NCI-H2227 (cell line): ENCODE measurements around the gene RASIP1.
"Not testable (repeated sequence)": the region's sequence is repeated elsewhere in the genome, so short reads cannot be mapped to it uniquely, and the experiment has no call there.

Source experiments
- DNase-seq: peaks from one replicate; lab custom pipeline; 2025; ENCODE audit not compliant: unreplicated experiment; lab: John Stamatoyannopoulos, UW

Gene RASIP1, protein sequence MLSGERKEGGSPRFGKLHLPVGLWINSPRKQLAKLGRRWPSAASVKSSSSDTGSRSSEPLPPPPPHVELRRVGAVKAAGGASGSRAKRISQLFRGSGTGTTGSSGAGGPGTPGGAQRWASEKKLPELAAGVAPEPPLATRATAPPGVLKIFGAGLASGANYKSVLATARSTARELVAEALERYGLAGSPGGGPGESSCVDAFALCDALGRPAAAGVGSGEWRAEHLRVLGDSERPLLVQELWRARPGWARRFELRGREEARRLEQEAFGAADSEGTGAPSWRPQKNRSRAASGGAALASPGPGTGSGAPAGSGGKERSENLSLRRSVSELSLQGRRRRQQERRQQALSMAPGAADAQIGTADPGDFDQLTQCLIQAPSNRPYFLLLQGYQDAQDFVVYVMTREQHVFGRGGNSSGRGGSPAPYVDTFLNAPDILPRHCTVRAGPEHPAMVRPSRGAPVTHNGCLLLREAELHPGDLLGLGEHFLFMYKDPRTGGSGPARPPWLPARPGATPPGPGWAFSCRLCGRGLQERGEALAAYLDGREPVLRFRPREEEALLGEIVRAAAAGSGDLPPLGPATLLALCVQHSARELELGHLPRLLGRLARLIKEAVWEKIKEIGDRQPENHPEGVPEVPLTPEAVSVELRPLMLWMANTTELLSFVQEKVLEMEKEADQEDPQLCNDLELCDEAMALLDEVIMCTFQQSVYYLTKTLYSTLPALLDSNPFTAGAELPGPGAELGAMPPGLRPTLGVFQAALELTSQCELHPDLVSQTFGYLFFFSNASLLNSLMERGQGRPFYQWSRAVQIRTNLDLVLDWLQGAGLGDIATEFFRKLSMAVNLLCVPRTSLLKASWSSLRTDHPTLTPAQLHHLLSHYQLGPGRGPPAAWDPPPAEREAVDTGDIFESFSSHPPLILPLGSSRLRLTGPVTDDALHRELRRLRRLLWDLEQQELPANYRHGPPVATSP

DNA sequence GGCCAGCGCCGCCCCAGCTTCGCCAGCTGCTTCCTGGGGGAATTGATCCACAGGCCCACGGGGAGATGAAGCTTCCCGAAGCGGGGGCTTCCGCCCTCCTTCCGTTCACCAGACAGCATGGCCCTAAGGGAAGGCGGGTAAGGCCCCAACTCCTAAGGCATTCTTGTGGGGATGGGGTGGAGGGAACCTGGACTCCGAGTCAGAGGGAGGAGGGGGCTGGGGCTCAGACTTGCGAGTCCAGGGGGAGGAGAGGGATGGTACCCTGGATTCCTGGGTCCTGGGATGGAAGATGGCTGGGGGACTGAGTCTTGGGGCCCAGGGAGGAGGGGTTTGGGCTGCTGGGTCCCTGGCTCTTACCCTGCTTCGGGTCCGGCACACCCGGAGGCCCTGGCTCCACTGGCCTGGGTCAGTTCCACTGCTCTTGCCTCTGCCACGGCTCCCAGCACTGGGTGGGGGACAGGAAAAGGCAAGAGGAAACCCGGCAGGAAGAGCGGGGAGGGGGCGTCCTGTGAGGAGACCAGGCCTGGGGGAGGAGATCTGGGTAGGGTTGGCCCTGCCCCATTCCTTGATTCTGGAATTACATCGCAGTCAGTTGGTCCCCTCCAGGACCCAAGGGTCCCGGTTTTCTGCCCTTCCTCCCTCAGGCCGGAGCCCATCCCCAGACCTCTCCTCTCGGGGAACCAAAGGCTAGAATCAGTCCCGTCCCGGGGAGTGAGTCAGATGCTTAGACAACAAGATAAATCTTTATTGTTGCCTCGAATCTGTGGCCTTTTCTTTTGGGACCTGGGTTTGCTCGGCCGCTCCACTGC is at the start of gene RASIP1:
RASIP1 (minus strand) TSS at position 447 of the 809 bp plus-strand sequence; CDS start at position 119, 328 bp downstream.
- peak; percentile 31 for DNase-seq

DNA sequence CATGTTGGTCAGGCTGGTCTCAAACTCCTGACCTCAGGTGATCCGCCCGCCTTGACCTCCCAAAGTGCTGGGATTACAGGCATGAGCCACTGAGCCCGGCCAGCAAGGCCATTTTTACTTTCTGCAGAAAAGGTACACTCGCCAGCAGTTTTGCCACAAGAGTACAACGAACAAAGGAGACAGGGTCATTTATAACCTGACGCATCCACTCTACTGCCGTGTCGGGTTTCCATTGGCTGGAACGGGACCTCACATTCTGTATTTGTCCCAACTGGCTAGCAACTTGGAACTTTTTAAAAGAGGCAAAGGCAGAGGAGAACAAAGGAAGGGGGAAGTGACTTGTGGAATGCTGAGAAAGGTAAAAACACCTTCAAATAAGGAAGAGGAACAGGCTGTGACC is 46.9 kb upstream of the RASIP1 start:
- DNase-seq = not testable (repeated sequence)

DNA sequence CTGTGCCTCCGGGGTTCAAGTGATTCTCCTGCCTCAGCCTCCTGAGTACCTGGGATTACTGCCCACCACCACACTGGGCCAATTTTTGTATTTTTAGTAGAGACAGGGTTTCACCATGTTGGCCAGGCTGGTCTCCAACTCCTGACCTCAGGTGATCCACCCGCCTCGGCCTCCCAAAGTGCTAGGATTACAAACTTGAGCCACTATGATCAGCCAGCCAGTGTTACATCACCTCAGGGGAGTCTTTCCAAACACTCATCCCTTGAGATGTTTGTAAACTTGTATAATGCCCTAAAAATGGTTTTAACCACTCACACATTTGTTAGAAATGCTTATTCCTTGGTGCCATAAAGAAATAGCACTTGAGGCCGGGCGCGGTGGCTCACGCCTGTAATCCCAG is 46.0 kb upstream of the RASIP1 start:
- not testable (repeated sequence) for DNase-seq

DNA sequence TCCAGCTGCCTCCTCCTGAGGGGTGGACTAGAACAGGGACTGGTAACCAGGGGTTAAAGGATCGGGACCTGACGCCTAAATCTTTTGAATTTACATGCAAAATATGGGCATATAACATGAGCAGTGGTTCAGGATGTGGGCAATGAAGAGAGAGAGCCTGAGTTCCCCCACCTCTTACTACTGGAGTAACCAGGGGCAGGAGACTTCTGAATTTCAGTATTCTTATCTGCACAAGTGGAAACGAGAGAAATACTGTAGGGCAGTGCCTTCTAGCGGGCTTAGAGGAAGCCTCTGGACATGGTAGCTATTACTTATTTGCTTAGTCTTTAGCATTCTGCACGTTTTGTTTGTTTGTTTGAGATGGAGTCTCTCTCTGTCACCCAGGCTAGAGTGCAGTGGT is 44.1 kb upstream of the RASIP1 start:
- no peak for DNase-seq

DNA sequence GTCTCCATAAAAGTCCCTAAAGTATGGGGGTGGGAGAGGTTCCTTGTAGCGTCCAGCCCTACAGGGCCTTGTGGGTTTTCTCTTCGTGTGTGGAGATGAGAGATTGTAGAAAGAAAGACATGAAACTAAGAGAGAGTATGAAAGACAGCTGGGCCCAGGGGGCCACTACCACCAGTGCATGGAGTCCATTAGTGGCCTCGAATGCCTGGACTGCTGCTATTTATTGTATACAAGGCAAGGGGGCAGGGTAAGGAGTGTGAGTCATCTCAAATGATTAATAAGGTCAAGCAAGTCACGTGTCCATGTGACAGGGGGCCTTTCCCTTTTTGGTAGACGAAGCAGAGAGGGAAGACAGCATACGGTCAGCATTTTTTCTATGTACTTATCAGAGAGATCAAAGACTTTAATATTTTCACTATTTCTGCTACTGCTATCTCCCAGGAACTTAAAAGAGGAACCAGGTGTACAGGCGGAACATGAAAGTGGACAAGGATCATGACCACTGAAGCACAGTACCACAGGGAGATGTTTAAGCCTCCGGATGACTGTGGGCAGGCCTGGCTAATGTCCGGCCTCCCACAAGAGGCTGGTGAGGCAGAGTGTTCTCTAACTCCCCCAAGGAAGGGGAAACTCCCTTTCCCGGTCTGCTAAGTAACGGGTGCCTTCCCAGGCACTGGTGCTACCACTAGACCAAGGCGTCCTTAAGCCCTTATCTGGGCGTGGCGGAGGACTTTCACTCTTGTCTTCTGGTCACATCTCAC is 40.4 kb upstream of the RASIP1 start:
- DNase-seq = no peak

DNA sequence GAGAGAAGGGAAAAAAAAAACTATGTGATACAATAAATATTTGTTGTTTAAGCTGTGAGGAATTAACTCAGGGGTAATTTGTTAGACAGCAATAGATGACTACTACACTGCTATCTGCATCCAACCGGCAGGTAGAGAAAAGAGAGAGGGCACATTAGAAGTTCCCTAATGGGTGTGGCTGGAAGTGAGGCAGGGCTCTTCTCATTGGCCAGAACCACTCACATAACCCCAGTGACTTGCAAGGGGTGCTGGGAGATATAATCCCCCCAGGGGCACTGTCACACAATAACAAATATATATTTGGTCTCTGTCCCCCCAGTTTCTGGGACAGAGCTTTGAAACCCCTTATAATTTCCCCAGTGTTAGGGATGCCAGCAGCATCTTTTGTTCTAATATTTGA is 39.2 kb upstream of the RASIP1 start:
- DNase-seq = no peak

DNA sequence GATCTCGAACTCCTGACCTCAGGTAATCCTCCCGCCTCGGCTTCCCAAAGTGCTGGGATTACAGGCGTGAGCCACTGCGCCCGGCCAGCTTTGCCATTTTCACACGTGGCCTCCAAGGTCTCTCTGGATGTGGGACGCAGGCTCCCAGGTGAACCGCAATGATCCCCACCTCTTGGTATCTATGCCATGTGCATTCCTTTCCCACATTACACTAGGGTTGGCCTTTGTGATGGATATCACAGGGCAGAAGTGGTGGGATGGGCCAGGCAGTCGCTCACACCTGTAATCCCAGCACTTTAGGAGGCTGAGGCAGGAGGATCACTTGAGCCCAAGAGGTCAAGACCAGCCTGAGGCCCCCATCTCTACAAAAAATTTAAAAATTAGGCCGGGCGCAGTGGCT is 37.3 kb upstream of the RASIP1 start:
- no peak for DNase-seq

DNA sequence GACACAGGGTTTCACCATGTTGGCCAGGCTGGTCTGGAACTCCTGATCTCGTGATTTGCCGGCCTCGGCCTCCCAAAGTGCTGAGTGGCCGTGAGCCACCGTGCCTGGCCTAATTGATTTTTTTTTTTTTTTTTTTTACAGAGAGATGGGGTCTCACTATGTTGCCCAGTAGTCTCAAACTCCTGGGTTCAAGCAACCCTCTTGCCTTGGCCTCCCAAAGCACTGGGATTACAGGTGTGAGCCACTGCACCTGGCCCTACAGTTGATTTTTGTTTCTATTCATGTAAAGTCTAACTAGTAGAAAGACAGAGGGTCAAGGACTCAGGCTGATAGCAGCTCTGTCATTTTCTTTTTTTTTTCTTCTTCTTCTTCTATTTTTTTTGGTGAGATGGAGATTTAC is 36.7 kb upstream of the RASIP1 start:
- DNase-seq = no peak

DNA sequence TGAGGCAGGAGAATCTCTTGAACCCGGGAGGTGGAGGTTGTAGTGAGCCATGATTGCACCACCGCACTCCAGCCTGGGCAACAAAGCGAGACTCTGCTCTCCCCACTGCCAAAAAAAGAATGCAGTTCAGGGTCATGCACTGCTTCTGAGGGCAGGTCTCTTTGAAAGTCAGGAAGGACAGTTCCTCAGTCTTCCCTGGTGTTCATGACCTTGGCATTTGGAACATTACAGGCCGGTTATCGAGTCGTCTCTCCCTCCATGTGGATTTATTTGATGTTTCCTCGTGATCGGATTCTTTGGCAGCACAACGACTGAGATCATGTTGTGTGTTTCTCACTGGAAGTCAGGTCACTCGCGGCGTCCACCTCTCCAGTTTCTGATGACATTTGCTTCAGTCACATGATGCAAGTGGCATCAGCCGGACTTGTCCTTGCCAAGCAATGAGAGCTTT is 32.1 kb upstream of the RASIP1 start:
- no peak for DNase-seq

DNA sequence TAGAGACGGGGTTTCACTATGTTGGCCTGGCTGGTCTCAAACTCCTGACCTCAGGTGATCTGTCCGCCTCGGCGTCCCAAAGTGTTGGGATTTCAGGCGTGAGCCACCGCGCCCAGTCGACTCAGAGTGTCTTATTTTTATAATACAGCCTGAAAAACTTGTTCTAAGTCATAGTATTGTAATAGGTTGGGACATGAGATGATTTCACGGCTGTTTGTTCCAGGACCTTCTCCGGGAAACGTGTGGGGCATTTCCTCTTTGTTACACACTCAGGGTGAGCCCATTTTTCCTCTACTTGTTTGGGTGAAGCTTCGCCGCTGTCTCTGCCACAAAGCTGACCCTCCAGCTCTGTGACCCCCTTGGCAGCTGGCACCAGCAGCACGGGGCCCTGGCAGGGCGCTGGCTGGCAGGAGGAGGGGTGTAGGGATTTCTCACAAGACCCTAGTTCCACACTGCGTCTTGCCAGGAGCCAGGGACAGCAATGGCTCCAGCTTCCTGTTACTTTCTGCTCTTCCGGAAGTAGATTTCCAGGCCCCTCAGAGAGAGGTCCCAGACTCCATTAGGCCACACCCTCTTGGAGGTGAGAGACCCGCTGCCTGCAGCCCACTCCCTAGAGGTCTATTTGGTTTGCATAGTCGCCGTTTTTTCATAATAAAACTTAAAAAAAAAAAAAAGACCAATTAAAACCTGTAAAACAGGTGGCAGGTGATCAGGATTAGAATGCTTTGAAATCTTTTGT is 30.5 kb upstream of the RASIP1 start:
- no peak for DNase-seq

DNA sequence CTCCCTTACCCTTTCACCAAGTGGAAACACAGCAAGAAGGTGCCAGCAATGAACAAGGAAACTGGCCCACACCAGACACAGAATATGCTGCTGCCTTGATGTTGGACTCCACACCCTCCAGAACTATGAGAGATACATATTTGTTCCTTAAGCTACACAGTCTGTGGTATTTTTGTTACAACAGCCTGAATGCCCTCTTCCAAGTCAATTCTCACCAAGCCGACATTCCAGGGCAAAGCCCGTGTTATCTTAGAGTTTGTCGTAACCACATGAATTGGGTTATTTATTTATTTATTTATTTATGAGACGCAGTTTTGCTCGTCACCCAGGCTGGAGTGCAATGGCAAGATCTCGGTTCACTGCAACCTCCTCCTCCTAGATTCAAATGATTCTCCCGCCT is 29.9 kb upstream of the RASIP1 start:
- no peak for DNase-seq

DNA sequence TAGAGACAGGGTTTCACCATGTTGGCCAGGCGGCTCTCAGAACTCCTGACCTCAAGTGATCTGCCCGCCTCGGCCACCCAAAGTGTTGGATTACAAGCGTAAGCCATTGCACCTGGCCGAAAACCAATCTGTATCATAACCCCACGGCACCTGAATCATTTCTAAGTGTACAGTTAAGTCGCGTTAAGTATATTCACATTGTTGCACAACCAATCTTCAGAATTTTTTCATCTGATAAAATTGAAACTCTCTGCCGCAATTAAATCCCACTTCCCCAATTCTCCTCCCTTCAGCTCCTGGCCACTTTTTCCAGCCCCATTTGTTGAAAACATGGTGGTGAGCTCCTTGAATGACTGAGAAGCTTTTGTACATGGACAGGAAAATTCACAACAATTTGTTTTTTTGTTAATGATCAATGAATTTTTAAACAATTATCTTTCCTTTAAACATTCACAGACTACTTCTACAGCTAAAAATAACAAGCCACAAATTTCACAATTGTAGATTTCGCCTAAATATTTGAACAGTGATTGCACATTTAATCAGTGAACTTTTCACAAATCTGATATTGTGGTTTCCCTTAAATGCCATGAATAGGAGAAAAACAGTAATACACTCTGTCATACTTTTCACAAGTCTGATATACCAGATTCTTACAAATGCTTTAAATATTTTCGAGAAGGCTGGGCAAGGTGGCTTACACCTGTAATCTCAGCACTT is 28.7 kb upstream of the RASIP1 start:
- no peak for DNase-seq

DNA sequence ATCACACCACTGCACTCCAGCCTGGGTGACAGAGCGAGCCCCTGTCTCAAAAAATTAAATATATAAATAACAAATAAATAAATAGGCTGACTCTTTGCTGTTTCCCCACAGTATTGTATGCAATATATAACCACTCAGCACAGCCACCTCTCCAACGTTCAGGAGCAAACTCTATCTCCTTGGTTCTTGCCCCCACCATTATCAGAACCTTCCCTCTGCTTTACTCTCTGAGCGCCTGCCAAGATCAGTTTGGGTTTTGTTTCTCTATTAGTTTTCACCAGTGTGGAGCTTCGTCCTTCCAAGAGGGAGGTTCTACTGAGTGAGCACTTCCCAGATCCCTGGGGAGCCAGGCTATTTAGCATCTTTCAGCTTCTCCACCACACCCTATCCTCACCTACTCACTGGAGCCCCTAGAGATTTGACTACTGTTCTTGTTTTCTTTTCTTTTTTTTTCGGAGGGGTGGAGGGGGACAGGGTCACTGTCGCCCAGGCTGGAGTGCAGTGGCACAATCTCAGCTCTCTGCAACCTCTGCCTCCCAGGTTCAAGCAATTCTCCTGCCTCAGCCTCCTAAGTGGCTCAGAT is 27.9 kb upstream of the RASIP1 start:
- not testable (repeated sequence) for DNase-seq

DNA sequence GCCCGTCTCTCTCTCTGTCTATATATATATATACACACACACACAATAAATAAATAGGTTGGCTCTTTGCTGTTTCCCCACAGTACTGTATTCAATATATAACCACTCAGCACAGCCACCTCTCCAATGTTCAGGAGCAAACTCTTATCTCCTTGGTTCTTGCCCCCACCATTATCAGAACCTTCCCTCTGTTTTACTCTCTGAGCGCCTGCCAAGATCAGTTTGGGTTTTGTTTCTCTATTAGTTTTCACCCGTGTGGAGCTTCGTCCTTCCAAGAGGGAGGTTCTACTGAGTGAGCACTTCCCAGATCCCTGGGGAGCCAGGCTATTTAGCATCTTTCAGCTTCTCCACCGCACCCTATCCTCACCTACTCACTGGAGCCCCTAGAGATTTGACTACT is 25.4 kb upstream of the RASIP1 start:
- not testable (repeated sequence) for DNase-seq

DNA sequence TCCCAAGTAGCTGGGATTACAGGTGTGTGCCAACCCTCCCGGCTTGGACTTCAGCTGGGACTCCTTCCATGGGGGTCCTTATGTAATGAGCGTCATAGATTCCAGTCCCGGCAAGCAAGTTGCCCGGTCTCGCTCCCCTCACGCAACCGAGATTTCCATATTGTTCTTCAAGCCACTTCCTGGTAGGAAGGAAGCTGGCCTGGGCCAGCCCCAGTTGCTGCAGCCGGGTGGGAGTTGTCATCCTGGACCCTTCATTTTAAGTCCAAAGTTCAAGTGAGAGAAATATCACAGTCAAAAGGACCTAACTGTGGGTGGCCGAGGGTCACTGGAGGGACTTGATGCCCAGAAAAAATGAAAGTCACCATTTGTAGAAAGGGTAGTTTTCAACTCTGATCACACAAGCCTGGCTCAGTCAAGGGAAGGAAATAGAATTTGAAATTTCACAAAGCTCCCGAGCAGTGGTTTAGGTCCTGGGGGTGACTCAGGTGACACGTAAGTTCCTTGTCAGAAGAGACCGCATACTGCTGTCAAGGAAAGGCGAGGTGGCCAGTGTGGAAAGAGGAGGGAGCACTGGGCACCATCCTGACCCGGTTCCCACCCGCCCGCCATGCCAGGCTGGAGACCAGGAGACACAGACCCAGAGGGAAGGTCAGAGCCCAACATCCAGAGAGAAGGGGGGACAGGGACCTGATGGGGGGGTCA is 20.2 kb upstream of the RASIP1 start:
- DNase-seq = no peak

DNA sequence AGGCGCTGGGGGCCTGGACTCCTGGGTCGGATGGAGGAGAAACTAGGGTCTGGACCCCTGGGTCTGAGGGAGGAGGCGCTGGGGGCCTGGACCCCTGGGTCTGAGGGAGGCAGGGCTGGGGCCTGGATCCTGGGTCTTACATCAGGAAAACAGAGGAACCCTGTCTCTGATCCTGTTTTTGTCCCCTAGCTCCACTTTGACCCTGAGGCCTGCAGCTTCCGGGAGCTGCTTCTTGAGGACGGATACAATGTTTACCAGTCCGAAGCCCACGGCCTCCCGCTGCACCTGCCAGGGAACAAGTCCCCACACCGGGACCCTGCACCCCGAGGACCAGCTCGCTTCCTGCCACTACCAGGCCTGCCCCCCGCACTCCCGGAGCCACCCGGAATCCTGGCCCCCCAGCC is 17.3 kb upstream of the RASIP1 start:
- no peak for DNase-seq

DNA sequence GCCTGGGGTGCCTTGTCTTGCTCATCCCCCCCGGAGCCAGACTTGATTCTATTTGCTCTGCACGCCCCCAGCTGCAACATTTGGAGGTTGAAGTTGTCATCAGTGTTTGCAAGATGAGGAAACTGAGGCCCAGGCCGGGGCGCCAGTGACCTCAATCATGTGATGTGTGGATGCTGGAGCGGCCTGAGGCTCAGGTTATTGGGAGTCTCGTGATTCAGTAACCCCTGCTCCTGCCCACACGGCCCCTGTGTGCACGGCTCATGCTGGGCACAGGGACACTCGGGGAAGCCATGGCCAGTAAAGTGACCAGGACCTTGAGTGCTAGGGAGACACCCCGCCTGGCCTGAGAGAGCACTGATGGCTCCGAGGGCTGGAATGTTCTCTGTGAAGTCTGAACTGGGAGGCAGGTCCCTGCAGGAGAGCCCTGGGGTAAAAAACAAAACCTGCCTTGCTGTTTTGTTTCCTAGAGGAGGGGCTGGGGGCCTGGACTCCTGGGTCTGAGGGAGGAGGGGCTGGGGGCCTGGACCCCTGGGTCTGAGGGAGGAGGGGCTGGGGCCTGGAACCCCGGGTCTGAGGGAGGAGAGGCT is 16.8 kb upstream of the RASIP1 start:
- no peak for DNase-seq

DNA sequence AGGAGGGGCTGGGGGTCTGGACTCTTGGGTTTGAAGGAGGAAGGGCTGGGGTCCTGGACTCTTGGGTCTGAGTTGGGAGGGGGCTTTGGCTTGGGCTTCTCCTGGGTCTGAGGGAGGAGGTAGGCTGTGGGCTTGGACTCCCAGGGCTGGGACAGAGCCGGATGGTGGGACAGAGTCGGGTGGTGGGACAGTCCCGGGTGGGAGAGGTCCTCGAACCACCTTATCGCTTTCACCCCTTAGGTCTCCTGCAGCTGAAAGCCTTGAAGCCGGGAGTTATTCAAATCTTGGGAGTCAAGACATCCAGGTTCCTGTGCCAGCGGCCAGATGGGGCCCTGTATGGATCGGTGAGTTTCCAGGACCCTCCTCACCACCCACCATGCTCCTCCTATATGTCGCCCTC is 16.3 kb upstream of the RASIP1 start:
- no peak for DNase-seq
